Measurements from ENCODE around the gene NEK5.
"Not testable (repeated sequence)": the region's sequence is repeated elsewhere in the genome, so short reads cannot be mapped to it uniquely, and the experiment has no call there.

The NEK5 gene, protein sequence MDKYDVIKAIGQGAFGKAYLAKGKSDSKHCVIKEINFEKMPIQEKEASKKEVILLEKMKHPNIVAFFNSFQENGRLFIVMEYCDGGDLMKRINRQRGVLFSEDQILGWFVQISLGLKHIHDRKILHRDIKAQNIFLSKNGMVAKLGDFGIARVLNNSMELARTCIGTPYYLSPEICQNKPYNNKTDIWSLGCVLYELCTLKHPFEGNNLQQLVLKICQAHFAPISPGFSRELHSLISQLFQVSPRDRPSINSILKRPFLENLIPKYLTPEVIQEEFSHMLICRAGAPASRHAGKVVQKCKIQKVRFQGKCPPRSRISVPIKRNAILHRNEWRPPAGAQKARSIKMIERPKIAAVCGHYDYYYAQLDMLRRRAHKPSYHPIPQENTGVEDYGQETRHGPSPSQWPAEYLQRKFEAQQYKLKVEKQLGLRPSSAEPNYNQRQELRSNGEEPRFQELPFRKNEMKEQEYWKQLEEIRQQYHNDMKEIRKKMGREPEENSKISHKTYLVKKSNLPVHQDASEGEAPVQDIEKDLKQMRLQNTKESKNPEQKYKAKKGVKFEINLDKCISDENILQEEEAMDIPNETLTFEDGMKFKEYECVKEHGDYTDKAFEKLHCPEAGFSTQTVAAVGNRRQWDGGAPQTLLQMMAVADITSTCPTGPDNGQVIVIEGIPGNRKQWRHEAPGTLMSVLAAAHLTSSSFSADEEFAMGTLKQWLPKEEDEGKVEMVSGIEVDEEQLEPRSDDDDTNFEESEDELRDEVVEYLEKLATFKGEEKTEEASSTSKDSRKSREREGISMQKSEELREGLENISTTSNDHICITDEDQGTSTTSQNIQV

DNA sequence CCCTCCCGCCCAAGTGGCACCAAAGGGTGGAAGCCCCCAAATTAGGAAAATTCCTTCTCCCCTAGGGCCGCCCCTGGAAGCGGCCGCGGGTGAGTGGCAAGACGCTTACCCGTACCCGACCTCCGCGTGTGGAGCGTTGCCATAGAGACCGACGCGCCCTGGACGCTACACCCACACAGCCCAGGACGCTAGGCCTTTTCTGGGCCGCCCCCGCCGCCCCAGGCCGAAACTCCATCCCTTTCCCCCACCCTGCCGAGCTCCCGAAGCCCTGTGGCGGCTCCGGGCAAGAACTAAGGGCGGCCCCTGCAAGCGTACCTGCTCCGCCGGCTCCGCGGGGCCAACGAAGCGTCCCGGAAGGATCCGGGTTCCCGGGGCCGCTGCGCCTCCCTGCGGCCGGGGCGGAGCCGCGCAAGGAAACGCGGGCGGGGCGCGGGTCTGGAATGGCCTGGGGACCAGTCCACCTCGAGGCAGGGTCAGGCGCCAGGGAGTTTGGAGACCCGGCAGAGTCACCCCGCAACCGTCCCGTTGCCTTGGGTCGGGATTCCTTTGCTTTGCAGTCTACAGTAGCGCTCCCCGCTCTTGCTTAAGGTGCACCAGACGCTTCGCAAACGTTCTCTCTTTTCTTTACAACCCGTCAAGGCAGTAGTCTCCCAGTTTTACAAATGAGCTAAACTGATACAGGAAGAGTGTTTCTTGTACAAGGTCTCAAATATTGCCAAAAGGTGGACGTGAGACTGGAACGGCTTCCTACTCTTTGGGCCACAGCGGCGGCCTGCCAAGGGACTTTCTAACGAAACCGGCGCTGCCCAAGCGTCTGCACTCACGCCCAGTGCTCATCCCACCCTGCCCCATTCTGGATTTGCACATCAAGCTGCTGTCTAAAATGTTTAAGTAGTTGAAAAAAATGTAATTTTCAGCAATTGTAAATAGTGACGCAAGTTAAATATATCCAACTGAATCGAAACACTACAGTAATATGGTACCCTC, at the start of gene NEK5:
Gene NEK5 (minus strand): TSS at position 360 of the 987 bp plus-strand sequence. CDS start 1,591 bp downstream, outside the sequence.
- peak; percentile 56 for DNase-seq

DNA sequence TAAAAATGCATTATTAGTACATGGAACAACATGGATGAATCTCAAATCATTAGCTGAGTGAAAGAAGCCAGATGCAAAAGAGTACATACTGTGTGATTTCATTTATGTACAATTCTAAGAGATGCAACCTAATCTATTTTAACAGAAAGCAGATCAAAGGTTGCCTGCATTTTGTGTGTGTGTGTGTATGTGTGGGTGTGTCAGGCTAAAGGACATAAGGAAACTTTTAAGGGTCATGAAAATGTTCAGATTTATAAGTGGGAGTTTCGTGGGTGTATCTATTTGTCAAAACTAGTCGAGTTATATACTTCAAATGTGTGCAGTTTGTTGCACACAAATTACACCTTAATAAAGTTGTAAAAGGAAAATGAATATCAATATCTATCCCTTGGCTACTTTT, 48.4 kb upstream of the NEK5 start:
- no peak for DNase-seq

DNA sequence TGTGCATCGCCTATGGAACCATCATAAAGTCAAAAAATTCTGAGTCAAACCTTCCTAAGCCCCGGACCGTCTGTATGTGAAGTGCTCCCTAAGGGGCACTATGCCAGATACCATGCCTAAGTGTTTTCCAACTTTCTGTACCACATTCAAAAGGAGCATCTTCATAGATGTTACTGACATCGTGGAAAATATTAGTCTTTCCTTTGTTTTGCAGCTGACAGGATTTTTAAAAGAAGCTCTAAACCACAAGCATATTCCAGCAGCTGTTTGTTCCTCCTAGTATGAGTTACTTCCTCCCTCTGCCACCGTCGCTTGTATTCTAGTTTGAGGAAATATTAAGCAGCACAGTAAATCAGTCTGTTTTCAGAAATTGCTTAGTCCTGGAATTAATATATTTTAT, 45.1 kb upstream of the NEK5 start:
- not testable (repeated sequence) for DNase-seq

DNA sequence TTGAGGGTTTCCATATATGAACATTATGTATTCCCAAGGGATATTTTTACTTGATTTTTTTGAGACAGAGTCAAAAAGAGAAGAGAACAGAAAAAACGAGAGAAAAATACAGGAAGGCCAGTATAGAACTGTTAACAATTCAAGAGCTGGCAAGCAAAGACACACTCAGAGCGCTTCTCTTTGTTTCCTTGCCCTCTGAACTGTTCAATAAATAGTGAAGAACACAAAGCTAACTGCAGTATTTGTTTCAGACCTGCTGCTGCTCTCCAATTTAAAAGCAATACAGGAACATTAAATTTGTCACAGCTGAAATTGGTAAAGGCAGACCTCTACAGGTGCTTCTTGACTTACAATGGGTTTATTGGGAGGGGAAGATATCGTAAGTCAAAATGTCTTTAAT, 44.5 kb upstream of the NEK5 start:
- DNase-seq: no peak

DNA sequence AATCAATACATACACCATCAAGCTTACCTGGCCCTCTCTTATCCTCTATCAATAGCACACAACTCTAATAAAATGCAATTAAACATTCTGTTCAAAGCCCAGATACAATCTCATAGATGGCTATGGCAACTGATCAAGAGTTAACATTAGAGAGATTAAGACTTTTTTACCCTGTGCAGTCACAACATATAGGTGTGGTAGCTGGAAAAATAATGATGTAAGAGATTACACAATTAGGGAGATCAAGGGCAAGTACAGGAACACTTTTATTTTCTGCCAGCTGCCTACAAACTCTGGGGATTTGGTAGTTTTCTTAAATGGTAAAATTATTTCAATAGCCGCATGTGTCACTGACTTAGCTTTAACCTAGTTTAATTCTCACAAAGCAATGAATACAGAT, 42.8 kb upstream of the NEK5 start:
- not testable (repeated sequence) for DNase-seq

DNA sequence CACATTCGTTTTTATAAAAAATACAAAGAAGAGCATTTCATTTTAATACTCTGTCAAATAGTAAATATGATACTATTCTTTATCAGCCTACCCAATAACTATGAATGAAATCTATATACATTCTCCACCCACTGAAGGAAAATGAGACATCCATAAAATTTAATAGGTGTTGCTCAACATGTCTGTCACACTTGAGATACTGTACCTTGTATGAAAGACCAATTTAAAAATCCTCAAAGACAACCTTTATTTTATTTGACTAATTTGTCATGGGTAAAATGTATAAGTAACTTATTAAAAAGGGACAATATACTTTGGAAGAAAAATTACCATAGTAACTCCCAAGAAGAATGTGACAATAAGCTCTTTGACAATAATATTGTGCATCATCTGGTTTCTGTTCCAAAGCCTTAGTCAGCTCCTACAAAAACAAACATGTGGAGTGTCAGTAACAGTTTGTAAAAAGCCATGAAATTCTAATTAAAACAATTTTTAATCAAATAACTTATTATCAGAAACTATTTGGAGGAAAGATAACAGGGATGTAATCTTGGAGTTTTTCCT, 42.0 kb upstream of the NEK5 start:
- DNase-seq: not testable (repeated sequence)

DNA sequence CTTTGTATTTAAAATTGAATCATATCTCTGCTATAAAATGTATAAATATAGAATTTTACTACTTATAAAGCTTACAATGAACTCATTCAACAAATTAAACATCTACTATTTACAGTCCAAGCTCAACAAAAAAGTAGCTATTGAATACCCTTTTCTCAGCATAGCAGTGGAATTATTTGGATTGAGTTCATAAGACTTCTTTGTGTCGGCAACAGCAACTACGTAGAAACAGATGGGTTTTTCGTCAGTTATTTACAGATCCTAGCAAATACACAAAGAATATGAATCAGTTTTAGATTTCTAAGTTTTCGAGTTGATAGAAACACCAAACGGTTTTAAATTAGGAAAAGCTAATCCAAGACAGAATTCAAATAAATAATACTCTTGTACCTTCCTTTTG, 41.0 kb upstream of the NEK5 start:
- no peak for DNase-seq

DNA sequence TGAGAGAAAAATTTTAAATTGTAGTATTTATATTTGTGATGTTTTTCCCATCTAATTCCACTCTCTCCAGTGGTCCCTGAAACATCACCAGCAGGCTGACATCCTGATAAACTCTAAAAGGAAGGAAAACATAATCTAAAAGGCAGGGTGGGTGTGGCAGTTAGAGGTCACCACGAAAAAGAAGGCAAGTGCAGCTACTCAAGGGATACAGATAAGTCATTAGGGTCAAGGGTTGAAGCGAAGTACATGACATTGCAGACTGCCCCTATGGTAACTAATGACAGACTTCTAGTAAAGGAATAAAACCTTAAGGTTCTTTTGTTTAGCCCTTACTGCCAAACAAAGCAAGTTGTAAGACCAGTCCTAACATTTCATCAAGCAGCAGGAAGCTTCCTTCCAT, 36.5 kb upstream of the NEK5 start:
- no peak for DNase-seq

DNA sequence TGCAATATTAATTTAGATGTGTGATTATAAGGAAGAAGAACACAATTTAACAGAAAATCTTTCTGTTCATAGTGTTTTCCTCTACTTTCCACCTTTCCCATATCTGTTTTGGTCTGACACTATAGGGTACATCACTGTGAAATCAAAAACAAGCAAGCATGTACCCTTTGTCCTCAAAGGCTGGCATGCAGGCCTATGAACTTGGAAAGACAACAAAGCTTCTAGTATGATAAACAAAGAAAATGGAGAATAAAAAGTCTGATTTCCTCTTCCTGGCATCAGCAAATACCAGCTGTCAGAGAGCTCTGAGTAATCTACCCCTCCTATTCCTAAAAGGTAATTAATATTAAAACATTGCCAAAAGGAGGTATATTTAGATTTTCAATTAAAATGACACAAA, 36.1 kb upstream of the NEK5 start:
- no peak for DNase-seq

DNA sequence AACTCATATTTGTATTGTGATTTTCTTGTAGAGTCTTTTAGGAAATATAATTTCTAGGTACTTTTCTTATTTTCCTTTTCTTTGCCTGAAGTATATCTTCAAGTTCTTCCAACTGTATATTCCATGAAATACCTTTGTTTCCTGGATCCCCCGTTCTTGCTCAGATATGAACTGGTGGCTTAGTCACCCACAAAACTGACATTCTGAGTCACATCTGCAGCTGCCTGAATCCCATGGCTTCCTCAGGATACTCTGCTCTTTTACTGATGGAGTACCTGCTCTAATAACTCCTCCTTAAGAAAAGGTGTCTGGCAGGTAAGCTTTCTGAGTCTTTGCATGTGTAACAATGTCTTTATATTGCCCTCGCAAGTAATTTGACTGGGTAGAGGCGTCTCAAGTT, 35.0 kb upstream of the NEK5 start:
- DNase-seq: not testable (repeated sequence)

DNA sequence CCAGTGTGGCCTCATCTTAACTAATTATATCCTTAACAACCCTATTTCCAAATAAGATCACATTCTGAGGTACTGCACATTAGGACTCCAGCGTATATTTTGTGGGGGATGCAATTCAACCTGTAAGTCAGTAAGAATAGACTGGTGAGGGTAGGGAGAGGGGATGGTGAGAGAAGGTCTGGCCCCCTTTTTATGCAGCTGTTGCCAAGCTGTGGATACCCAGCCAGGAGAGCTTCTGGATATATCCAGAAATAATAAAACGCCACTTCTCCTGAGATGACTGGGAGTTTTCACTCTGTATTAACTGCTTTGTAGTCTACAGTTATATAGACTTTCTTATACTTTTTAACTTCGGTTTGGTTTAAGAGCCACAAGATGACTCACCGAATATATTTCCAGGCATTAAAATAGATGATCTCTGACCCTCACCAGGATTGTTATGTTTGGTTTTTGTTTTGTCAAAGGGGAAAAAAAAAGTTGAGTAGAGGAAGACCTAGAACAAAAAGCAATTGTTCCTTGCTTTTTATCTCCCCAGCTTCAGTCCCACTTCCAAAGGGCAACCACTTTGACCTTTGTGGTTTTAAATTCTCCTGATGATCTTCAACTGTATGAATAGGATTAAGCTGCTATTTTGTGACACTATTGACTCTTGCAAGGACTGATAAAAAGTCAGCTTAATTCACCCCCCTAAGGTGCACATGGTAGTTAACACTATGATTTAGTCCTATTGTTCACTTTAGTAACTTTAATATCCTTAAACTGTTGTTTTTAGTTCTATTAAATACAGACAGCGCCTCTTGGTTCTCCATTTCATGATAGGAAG, 33.6 kb upstream of the NEK5 start:
- no peak for DNase-seq

DNA sequence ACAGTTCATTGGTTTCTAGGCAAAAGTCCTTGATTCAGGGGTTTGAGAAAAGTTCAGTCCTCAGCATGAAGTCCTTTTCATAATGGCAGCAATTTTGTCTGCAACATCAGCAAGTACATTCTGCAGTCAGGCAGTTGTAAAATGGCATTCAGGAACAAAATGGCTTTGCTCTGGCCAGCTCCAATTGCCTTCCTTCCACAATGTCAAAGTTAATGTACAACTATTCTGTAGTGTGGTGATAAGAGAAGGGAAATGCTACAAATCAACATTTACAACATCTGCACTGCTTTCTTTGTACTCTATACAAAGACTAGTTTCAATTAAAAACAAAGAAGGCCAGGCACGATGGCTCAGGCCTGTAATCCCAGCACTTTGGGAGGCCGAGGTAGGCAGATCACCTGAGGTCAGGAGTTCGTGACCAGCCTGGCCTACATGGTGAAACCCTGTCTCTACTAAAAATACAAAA, 32.3 kb upstream of the NEK5 start:
- DNase-seq: no peak

DNA sequence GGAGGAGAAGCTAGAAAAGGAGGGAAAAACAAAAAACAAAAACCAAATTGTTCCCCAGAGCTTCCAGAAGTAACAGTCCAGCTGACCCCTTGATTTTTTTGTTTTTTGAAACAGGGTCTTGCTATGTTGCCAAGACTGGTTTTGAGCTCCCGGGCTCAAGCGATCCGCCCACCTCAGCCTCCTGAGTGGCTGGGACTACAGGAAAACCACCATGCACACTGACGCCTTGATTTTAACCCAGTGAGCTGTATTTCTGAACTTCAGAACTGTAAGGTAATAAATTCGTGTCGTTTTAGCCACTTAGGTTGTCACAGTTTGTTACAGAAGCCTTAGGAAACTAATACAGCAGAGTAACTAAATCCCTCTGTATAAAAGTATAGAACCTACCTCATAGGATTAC, 31.6 kb upstream of the NEK5 start:
- DNase-seq: no peak

DNA sequence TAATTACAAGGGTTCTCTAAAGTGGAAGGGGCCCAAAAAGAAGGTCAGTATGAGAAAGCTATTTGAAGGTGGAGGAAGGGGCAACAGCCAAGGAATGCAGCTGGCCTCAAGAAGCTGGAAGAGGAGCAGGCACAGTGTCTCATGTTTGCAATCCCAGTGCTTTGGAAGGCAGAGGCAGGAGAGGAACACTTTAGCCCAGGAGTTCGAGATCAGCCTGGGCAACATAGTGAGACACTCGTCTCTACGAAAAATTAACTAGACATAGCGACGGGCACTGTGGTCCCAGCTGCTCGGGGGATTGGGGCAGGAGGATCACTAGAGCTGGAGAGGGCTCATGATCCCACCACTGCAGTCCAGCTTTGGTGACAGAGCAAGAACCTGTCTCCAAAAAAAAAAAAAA, 31.2 kb upstream of the NEK5 start:
- no peak for DNase-seq

DNA sequence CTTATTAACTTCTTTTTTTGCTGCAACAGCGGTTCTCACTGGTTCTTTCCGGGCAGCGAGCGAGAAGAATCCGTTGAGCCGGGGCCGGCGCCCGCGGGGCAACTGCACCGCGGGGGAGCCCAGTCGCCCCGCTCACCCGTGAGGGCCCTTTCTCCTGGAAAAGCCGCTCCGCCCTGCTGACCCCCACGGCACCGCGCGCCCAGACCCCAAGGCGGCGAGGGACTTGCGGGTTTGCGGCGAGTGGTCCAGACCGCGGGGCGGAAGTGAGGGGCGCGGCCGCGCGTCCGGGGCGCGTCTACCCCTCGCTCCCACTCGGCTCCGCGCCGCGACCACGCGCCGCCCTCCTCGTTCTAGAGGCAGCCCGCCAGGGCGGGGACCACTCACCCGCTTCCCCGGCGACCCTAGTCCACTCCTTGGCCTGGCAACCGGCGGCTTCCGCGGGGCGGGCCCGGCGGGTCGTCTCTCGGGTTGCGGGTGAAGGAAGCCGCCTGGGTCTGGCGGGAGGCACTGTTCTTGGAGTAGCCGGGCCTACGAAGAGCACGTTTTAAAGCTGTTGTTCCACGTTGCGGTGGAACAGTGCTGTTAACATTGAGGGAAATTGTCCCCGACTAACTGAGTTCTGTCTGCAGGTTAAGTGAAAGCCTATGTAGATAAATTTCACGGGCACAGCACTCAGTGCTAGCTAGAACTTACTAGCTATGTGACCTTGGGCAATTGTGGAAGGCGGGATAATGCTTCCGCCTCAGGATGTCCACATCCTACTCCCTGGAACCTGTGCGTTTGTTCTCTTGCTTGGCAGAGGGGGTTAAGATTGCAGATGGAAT, 30.5 kb upstream of the NEK5 start, which contains the start of gene NEK3:
Gene NEK3 (minus strand): TSS at position 439 of the 824 bp plus-strand sequence. CDS start 3,406 bp downstream, outside the sequence.
- DNase-seq: peak; percentile 4

DNA sequence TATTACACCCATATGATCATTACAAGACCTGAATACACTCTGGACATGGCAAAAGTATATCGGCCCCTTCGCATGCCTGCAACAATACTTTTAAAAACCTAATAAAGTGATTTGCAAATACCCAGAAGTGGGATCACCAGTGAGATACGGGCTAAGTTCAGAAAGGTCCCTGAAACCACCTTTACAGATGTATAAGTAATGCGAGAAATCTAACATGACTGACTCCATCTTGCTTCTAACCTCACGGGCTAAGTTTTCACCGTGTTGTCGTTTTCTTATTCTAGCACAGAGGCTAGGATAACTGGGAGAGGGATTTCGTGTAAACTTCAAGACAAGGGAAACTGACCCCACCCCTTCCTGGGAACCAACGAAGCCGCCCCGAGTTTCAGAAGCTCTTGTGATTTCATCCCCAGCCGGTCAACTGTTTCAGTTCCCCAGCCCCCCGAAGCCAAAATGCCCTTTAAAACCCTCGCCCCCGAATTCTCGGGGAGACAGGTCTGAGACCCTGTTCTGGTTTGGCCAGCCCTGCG, 29.8 kb upstream of the NEK5 start:
- no peak for DNase-seq

DNA sequence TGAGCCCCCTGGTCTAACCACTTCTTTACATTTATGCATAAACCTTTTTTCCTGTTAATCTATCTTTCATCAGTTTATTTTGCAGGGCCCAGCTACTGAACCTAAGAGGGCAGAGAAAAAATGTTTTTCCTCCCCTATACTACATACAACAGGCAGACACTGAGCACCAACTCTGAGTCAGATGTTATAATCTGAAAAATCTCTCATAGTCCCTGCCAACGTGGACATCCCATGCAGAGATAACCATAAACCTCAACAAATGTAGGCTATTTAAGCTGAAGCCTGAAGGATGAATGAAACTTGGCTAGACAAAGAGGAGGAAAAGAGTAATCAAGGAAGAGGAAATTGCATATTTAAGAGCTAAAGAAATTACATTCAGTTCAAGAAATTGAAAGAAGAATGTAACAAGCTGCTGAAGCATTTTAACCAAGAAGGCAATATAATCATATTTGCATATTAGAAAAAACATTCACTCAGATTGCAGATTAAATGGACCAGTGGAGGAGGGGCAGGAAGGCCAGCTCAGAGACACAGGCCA, 27.9 kb upstream of the NEK5 start:
- DNase-seq: no peak

DNA sequence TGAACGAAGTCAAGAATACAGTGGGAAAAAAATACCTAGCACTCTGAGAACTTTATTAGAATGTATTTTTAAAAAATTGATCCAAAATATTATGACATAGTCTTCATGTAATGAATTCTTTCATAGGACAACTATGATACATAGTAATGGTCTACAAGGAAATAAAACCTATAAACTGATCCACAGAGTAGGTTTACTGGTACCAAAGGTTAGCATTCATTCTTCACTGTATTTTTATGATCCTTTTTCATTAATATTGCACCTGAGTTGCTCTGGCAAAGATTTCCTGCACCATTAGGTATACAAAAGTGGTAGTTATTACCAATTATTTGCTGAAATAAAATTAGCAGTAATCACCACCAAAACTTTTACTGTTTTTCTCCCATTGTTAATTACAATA, 26.3 kb upstream of the NEK5 start:
- no peak for DNase-seq

DNA sequence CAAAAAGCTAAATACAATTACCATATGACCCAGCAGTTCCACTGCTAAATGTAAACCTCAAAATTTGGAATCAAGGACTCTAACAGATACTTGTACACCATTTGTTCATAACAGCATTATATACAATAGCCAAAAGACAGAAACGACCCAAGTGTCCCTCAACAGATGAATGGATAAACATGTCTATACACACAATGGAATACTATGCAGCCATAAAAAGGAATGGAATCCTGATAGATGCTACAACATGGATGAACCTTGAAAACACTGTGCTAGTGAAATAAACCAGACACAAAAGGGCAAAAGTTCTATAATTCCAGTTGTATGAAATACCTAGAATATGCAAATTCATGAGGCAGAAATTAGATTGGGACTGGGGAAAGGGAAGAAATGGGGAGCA, 18.4 kb upstream of the NEK5 start:
- no peak for DNase-seq

DNA sequence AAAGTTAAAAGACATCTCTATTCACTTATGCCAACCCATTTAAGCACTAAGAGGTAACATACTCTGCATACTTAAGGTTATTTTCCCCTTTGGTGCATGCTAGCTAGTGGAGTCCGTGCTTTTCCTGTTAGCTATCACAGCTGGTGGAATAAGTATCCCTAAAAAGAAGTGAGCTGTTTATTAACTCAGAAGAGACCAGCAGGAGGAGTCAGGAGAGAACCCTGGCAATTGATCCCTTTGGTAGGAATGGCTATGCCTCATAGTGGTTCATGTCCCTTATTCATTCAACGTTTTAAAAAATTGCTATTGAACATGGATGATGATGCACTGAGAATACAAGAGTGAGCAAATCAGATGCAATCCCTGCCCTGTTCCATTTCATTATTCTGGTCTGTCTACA, 12.4 kb upstream of the NEK5 start:
- DNase-seq: no peak
